ENCODE data around the gene RNF183. TPM values are rescaled to one million over a fixed set of nuclear protein-coding genes. Genes with fewer than 3 reads are reported as not detected.
"Not testable (repeated sequence)": the region's sequence is repeated elsewhere in the genome, so short reads cannot be mapped to it uniquely, and the experiment has no call there.

Gene RNF183
- total and polyA plus RNA-seq, 8 donors: 0.43 to 5.6 (median 1.5) TPM; not detected in 2

- intact Hi-C loops (cut with DNase I; ENCODE audit: low total_unique reads): no loop called here
- H3K27me3 ChIP-seq: no peaks in the 10 kb centered on the region
- 93 to 100% (median 98%) methylated on average over 1 of the region's 1 CpG for WGBS, 5 donors
- peaks cover 5 to 48% (median 39%) of the 10 kb centered on the region in 4 donors for H3K36me3 ChIP-seq
- no peak overlapping the region for H3K27ac ChIP-seq
- peaks cover 0 to 13% (median 6%) of the 10 kb centered on the region in 4 donors for H3K4me1 ChIP-seq
- DNase-seq: no peak
- H3K9me3 ChIP-seq: no peaks in the 10 kb centered on the region
- TF ChIP-seq POLR2A (IDR thresholded peaks at IDR 0.05) (no peak), POLR2AphosphoS5 (IDR thresholded peaks at IDR 0.05) (no peak), EP300 (IDR thresholded peaks at IDR 0.05) (no peak), CTCF (IDR thresholded peaks at IDR 0.05) (no peak)
- no peak overlapping the region for H3K4me3 ChIP-seq
Observed at GRCh38 chr9:113254991-113255390, 48.2 kb downstream of the RNF183 start.

- peaks cover 0 to 8% (median 3%) of the 10 kb centered on the region in 4 donors for H3K36me3 ChIP-seq
- H3K4me1 ChIP-seq: no peaks in the 10 kb centered on the region
- intact Hi-C loops (cut with DNase I; ENCODE audit: low total_unique reads): no loop called here
- no peak for DNase-seq
- no peaks in the 10 kb centered on the region for H3K27me3 ChIP-seq
- H3K27ac ChIP-seq: no peak overlapping the region
- no peaks in the 10 kb centered on the region for H3K9me3 ChIP-seq
- TF ChIP-seq POLR2A (IDR thresholded peaks at IDR 0.05): no peak
- TF ChIP-seq EP300 (IDR thresholded peaks at IDR 0.05): no peak
- TF ChIP-seq CTCF (IDR thresholded peaks at IDR 0.05): no peak
- no peak for TF ChIP-seq POLR2AphosphoS5 (IDR thresholded peaks at IDR 0.05)
- WGBS, 5 donors: 92 to 99% (median 97%) methylated on average over 2 of the region's 2 CpGs
- no peak overlapping the region for H3K4me3 ChIP-seq
Observed at GRCh38 chr9:113250807-113251206, 52.4 kb downstream of the RNF183 start.

- H3K27me3 ChIP-seq; H3K9me3 ChIP-seq; intact Hi-C loops (cut with DNase I; ENCODE audit: low total_unique reads); DNase-seq; H3K36me3 ChIP-seq; H3K27ac ChIP-seq; H3K4me1 ChIP-seq; H3K4me3 ChIP-seq: not testable (repeated sequence)
- 93 to 98% (median 98%) methylated on average over 2 of the region's 2 CpGs for WGBS, 5 donors
Observed at GRCh38 chr9:113249661-113250060, 53.5 kb downstream of the RNF183 start.

- DNase-seq: no peak
- intact Hi-C loops (cut with DNase I; ENCODE audit: low total_unique reads): no loop called here
- TF ChIP-seq EP300 (IDR thresholded peaks at IDR 0.05): no peak
- no peak for TF ChIP-seq CTCF (IDR thresholded peaks at IDR 0.05)
- no peak for TF ChIP-seq POLR2AphosphoS5 (IDR thresholded peaks at IDR 0.05)
- no peak for TF ChIP-seq POLR2A (IDR thresholded peaks at IDR 0.05)
- no peaks in the 10 kb centered on the region for H3K9me3 ChIP-seq
- H3K4me3 ChIP-seq: no peak overlapping the region
- H3K36me3 ChIP-seq: no peaks in the 10 kb centered on the region
- no peaks in the 10 kb centered on the region for H3K4me1 ChIP-seq
- H3K27ac ChIP-seq: no peak overlapping the region
- H3K27me3 ChIP-seq: no peaks in the 10 kb centered on the region
Observed at GRCh38 chr9:113247640-113248039, 55.5 kb downstream of the RNF183 start.

Other genes starting within 250 kb of the RNF183 start
- gene ZFP37, start 246.7 kb downstream of the RNF183 start, total RNA-seq: 1 to 10 TPM in 4 of 5 donors, under 1 TPM in 1; 0.72 to 3.8 (median 3.5) TPM
- gene ZFP37, start 246.7 kb downstream of the RNF183 start, polyA plus RNA-seq: under 1 TPM; 0.31 to 0.93 (median 0.62) TPM
- gene SLC31A2, start 152.4 kb downstream of the RNF183 start, total RNA-seq: 10 to 100 TPM in 2 of 5 donors, 1 to 10 TPM in 3; 1.2 to 19.6 (median 7.7) TPM
- 1 to 10 TPM; 3.7 to 8.0 (median 5.0) TPM for gene SLC31A2, start 152.4 kb downstream of the RNF183 start, polyA plus RNA-seq
- gene FKBP15, start 82.1 kb downstream of the RNF183 start, total RNA-seq: 10 to 100 TPM; 11.1 to 36.6 (median 23.8) TPM
- 1 to 10 TPM; 5.5 to 9.6 (median 6.0) TPM for gene FKBP15, start 82.1 kb downstream of the RNF183 start, polyA plus RNA-seq
- gene SLC31A1, start 81.8 kb downstream of the RNF183 start, total RNA-seq: 100 to 1,000 TPM in 1 of 5 donors, 10 to 100 TPM in 4; 11.1 to 106 (median 18.8) TPM
- gene SLC31A1, start 81.8 kb downstream of the RNF183 start, polyA plus RNA-seq: 1 to 10 TPM; 4.7 to 8.2 (median 4.9) TPM
- 10 to 100 TPM in 4 of 5 donors, 1 to 10 TPM in 1; 7.2 to 46.1 (median 25.4) TPM for gene CDC26, start 27.8 kb downstream of the RNF183 start, total RNA-seq
- gene CDC26, start 27.8 kb downstream of the RNF183 start, polyA plus RNA-seq: 10 to 100 TPM; 28.2 to 66.4 (median 45.3) TPM
- 10 to 100 TPM in 2 of 5 donors, 1 to 10 TPM in 3; 3.2 to 25.0 (median 9.9) TPM for gene PRPF4, start 27.7 kb downstream of the RNF183 start, total RNA-seq
- gene PRPF4, start 27.7 kb downstream of the RNF183 start, polyA plus RNA-seq: 10 to 100 TPM in 2 of 3 donors, 1 to 10 TPM in 1; 7.8 to 11.4 (median 10.0) TPM
- gene WDR31, start 36.9 kb upstream of the RNF183 start, total RNA-seq: 1 to 10 TPM in 2 of 5 donors, under 1 TPM in 2, not detected in 1; 0.29 to 5.0 (median 0.96) TPM
- 1 to 10 TPM; 1.2 to 1.5 (median 1.3) TPM for gene WDR31, start 36.9 kb upstream of the RNF183 start, polyA plus RNA-seq
- gene BSPRY, start 46.2 kb upstream of the RNF183 start, total RNA-seq: 10 to 100 TPM in 4 of 5 donors, 1 to 10 TPM in 1; 2.2 to 60.3 (median 16.0) TPM
- gene BSPRY, start 46.2 kb upstream of the RNF183 start, polyA plus RNA-seq: 10 to 100 TPM; 16.1 to 28.9 (median 24.5) TPM
- 100 to 1,000 TPM in 3 of 5 donors, 10 to 100 TPM in 2; 41.3 to 120 (median 104) TPM for gene HDHD3, start 73.6 kb upstream of the RNF183 start, total RNA-seq
- gene HDHD3, start 73.6 kb upstream of the RNF183 start, polyA plus RNA-seq: 10 to 100 TPM; 42.5 to 81.1 (median 51.6) TPM
- gene ALAD, start 97.9 kb upstream of the RNF183 start, total RNA-seq: 100 to 1,000 TPM in 1 of 5 donors, 10 to 100 TPM in 4; 30.8 to 102 (median 44.8) TPM
- 10 to 100 TPM; 33.9 to 69.2 (median 64.8) TPM for gene ALAD, start 97.9 kb upstream of the RNF183 start, polyA plus RNA-seq
- gene POLE3, start 107.3 kb upstream of the RNF183 start, total RNA-seq: 10 to 100 TPM in 3 of 5 donors, 1 to 10 TPM in 2; 4.1 to 47.4 (median 25.4) TPM
- 10 to 100 TPM; 31.0 to 39.1 (median 31.9) TPM for gene POLE3, start 107.3 kb upstream of the RNF183 start, polyA plus RNA-seq
- gene C9orf43, start 107.4 kb upstream of the RNF183 start, total RNA-seq: under 1 TPM in 2 of 5 donors, not detected in 3; 0.55 to 0.58 TPM
- gene C9orf43, start 107.4 kb upstream of the RNF183 start, polyA plus RNA-seq: under 1 TPM; 0.19 to 0.61 (median 0.58) TPM
- 10 to 100 TPM; 27.0 to 71.4 (median 49.2) TPM for gene RGS3, start 160.4 kb upstream of the RNF183 start, total RNA-seq
- gene RGS3, start 160.4 kb upstream of the RNF183 start, polyA plus RNA-seq: 10 to 100 TPM; 26.6 to 41.0 (median 30.4) TPM

Data from stomach (tissue), 9 donors.